SJCRH30 (cell line): ENCODE data around the gene RTN4RL1. TPM values are rescaled to one million over a fixed set of nuclear protein-coding genes. Genes with fewer than 3 reads are reported as not detected.

Experiments used
- DNase-seq, 2 experiments: peaks; one replicate each; pipeline ENCODE4 v3.0.0-alpha.2; 2015 to 2020
- H3K27ac ChIP-seq: fragments of 250-450 bp; sonication (Bioruptor Pico); 2 replicates; pipeline ENCODE4 v1.5.1; 2020; ENCODE audit warnings: mild to moderate bottlenecking, moderate library complexity
- H3K27me3 ChIP-seq: fragments of 250-450 bp; sonication (Bioruptor Pico); 2 replicates; pipeline ENCODE4 v1.5.1; 2020; ENCODE audit warnings: mild to moderate bottlenecking, moderate library complexity
- H3K36me3 ChIP-seq: fragments of 250-450 bp; sonication (Bioruptor Pico); 2 replicates; pipeline ENCODE4 v1.5.1; 2020; ENCODE audit warnings: mild to moderate bottlenecking, moderate library complexity
- H3K4me1 ChIP-seq: fragments of 250-450 bp; sonication (Bioruptor Pico); 2 replicates; pipeline ENCODE4 v1.5.1; 2020; ENCODE audit warnings: mild to moderate bottlenecking, moderate library complexity
- H3K4me3 ChIP-seq: fragments of 250-450 bp; sonication (Bioruptor Pico); 2 replicates; pipeline ENCODE4 v1.5.1; 2020; ENCODE audit warnings: mild to moderate bottlenecking, moderate library complexity
- H3K9me3 ChIP-seq: fragments of 250-450 bp; sonication (Bioruptor Pico); replicated peaks from 2 replicates; pipeline ENCODE4 v1.5.1; 2020; ENCODE audit warnings: mild to moderate bottlenecking, moderate library complexity
- total RNA-seq: library from RNA; depleted of rRNA; stranded (reverse); fragments of >200 nt; shearing (Covaris generic); gene quantifications from 2 replicates; pipeline ENCODE4 v1.2.3, GENCODE V29; 2014

The RTN4RL1 gene
- total RNA-seq, 1 experiment from 2014 or later: 0.83 TPM

- no peaks in the 10 kb centered on the region; the same call in 1 of the 2 replicates for H3K27me3 ChIP-seq
- H3K9me3 ChIP-seq: no peaks in the 10 kb centered on the region
- no peak for DNase-seq
- H3K4me3 ChIP-seq: no peak overlapping the region
- H3K4me1 ChIP-seq: peaks cover 23% of the 10 kb centered on the region
- no peaks in the 10 kb centered on the region for H3K36me3 ChIP-seq
- H3K27ac ChIP-seq: no peak overlapping the region
Measured at GRCh38 chr17:1942666-1943435, 82.3 kb downstream of the RTN4RL1 start.

- Histone ChIP-seq H3K4me3 (no peak overlapping the region), H3K27ac (no peak overlapping the region), H3K4me1 (peaks cover 18% of the 10 kb centered on the region), H3K9me3 (no peaks in the 10 kb centered on the region), H3K27me3 (no peaks in the 10 kb centered on the region; the same call in 1 of the 2 replicates), H3K36me3 (no peaks in the 10 kb centered on the region)
- no peak for DNase-seq
Measured at GRCh38 chr17:1942066-1942365, 83.1 kb downstream of the RTN4RL1 start.

- no peaks in the 10 kb centered on the region; the same call in 1 of the 2 replicates for H3K27me3 ChIP-seq
- DNase-seq: no peak
- no peak overlapping the region for H3K27ac ChIP-seq
- H3K9me3 ChIP-seq: no peaks in the 10 kb centered on the region
- no peaks in the 10 kb centered on the region for H3K36me3 ChIP-seq
- peaks cover 18% of the 10 kb centered on the region for H3K4me1 ChIP-seq
- no peak overlapping the region for H3K4me3 ChIP-seq
Measured at GRCh38 chr17:1941272-1942065, 83.7 kb downstream of the RTN4RL1 start.

- no peaks in the 10 kb centered on the region for H3K9me3 ChIP-seq
- H3K4me3 ChIP-seq: no peak overlapping the region
- no peaks in the 10 kb centered on the region; the same call in 1 of the 2 replicates for H3K27me3 ChIP-seq
- no peak for DNase-seq
- H3K4me1 ChIP-seq: peaks cover 18% of the 10 kb centered on the region
- H3K27ac ChIP-seq: no peak overlapping the region
- no peaks in the 10 kb centered on the region for H3K36me3 ChIP-seq
Measured at GRCh38 chr17:1940810-1941185, 84.3 kb downstream of the RTN4RL1 start.

- DNase-seq: peak; percentile 74 to 84
- Histone ChIP-seq H3K27ac (peak overlapping the region; percentile 65), H3K36me3 (no peaks in the 10 kb centered on the region), H3K4me1 (peaks cover 18% of the 10 kb centered on the region), H3K4me3 (peak overlapping the region; percentile 36), H3K27me3 (no peaks in the 10 kb centered on the region; the same call in 1 of the 2 replicates), H3K9me3 (no peaks in the 10 kb centered on the region)
Measured at GRCh38 chr17:1939981-1940809, 84.9 kb downstream of the RTN4RL1 start.

- Histone ChIP-seq H3K4me1 (peaks cover 18% of the 10 kb centered on the region), H3K4me3 (no peak overlapping the region), H3K9me3 (no peaks in the 10 kb centered on the region), H3K27ac (no peak overlapping the region), H3K36me3 (no peaks in the 10 kb centered on the region), H3K27me3 (no peaks in the 10 kb centered on the region; the same call in 1 of the 2 replicates)
- DNase-seq: no peak
Measured at GRCh38 chr17:1937461-1937860, 87.7 kb downstream of the RTN4RL1 start.

GRCh38 chr17:1936766-1937165, 88.4 kb downstream of the RTN4RL1 start:
- H3K4me3 ChIP-seq: no peak overlapping the region
- H3K9me3 ChIP-seq: no peaks in the 10 kb centered on the region
- no peaks in the 10 kb centered on the region for H3K36me3 ChIP-seq
- no peak overlapping the region for H3K27ac ChIP-seq
- DNase-seq: no peak
- peaks cover 18% of the 10 kb centered on the region for H3K4me1 ChIP-seq
- H3K27me3 ChIP-seq: no peaks in the 10 kb centered on the region; the same call in 1 of the 2 replicates

- H3K4me3 ChIP-seq: no peak overlapping the region
- peaks cover 3% of the 10 kb centered on the region; the same call in 1 of the 2 replicates for H3K27me3 ChIP-seq
- H3K4me1 ChIP-seq: no peaks in the 10 kb centered on the region
- H3K9me3 ChIP-seq: no peaks in the 10 kb centered on the region
- no peak for DNase-seq
- H3K27ac ChIP-seq: no peak overlapping the region
- no peaks in the 10 kb centered on the region for H3K36me3 ChIP-seq
Measured at GRCh38 chr17:1934901-1935300, 90.2 kb downstream of the RTN4RL1 start.

GRCh38 chr17:1933875-1934715, 91.0 kb downstream of the RTN4RL1 start:
- Histone ChIP-seq H3K9me3 (no peaks in the 10 kb centered on the region), H3K27me3 (peaks cover 7% of the 10 kb centered on the region; the same call in 1 of the 2 replicates), H3K27ac (no peak overlapping the region), H3K4me1 (no peaks in the 10 kb centered on the region), H3K36me3 (no peaks in the 10 kb centered on the region), H3K4me3 (no peak overlapping the region)
- DNase-seq: no peak

GRCh38 chr17:1931844-1932579, 93.1 kb downstream of the RTN4RL1 start:
- Histone ChIP-seq H3K27me3 (peaks cover 7% of the 10 kb centered on the region; the same call in 1 of the 2 replicates), H3K9me3 (no peaks in the 10 kb centered on the region), H3K36me3 (no peaks in the 10 kb centered on the region), H3K27ac (no peak overlapping the region), H3K4me3 (no peak overlapping the region), H3K4me1 (no peaks in the 10 kb centered on the region)
- peak; percentile 47 to 53 for DNase-seq

GRCh38 chr17:1930337-1930645, 94.8 kb downstream of the RTN4RL1 start:
- no peak for DNase-seq
- no peaks in the 10 kb centered on the region for H3K9me3 ChIP-seq
- H3K27ac ChIP-seq: no peak overlapping the region
- H3K4me1 ChIP-seq: no peaks in the 10 kb centered on the region
- H3K4me3 ChIP-seq: no peak overlapping the region
- H3K36me3 ChIP-seq: no peaks in the 10 kb centered on the region
- H3K27me3 ChIP-seq: peaks cover 7% of the 10 kb centered on the region; the same call in 1 of the 2 replicates

GRCh38 chr17:1928976-1929375, 96.2 kb downstream of the RTN4RL1 start:
- H3K9me3 ChIP-seq: no peaks in the 10 kb centered on the region
- no peak overlapping the region for H3K4me3 ChIP-seq
- no peak overlapping the region for H3K27ac ChIP-seq
- peaks cover 7% of the 10 kb centered on the region; the same call in 1 of the 2 replicates for H3K27me3 ChIP-seq
- no peaks in the 10 kb centered on the region for H3K4me1 ChIP-seq
- DNase-seq: no peak
- H3K36me3 ChIP-seq: no peaks in the 10 kb centered on the region

- H3K4me3 ChIP-seq: no peak overlapping the region
- no peaks in the 10 kb centered on the region for H3K27me3 ChIP-seq
- H3K4me1 ChIP-seq: no peaks in the 10 kb centered on the region
- no peaks in the 10 kb centered on the region for H3K36me3 ChIP-seq
- H3K9me3 ChIP-seq: no peaks in the 10 kb centered on the region
- DNase-seq: no peak
- H3K27ac ChIP-seq: no peak overlapping the region
Measured at GRCh38 chr17:1920948-1921351, 104.2 kb downstream of the RTN4RL1 start.
